Measurements from ENCODE around the gene FOXK1.

Gene FOXK1

DNA sequence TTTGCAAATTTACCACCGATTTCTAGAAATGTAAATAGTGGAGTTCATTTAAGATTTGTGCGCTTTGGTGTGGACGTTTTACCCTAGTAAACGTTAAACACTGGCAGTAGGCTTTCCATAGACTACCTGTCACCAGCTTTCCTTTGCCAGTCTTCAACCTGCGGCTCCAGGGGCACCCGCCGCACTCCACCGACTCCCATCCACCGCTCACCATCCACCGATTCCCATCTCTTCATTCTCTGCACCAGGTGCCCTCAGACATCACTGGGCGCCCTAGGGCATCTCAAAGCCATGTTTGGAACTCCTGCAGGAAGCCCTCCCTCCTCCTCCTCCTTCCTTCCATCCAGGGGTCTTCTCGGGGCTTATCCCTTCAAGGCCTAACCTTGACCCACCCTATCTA is 91.9 kb downstream of the FOXK1 start:
- no peak for DNase-seq (ENCODE audit: low read depth in 1 of 2, low spot score in 1 of 2)
- Histone ChIP-seq H3K27ac (replicated peaks) (no peak overlapping the region), H3K4me3 (replicated peaks; ENCODE audit: insufficient read depth, low read length) (no peak overlapping the region; the same call in 1 of the 2 replicates), H3K27me3 (ENCODE audit: insufficient read depth, poor library complexity, severe bottlenecking) (no peaks in the 10 kb centered on the region)
- TF ChIP-seq POLR2AphosphoS5 (IDR thresholded peaks at IDR 0.05; ENCODE audit: low read depth) (no peak), GABPA (IDR thresholded peaks at IDR 0.05; ENCODE audit: low read depth) (no peak), SPI1 (IDR thresholded peaks at IDR 0.05; ENCODE audit: borderline replicate concordance, low read depth) (no peak)
- TF ChIP-seq, protein P1, sequence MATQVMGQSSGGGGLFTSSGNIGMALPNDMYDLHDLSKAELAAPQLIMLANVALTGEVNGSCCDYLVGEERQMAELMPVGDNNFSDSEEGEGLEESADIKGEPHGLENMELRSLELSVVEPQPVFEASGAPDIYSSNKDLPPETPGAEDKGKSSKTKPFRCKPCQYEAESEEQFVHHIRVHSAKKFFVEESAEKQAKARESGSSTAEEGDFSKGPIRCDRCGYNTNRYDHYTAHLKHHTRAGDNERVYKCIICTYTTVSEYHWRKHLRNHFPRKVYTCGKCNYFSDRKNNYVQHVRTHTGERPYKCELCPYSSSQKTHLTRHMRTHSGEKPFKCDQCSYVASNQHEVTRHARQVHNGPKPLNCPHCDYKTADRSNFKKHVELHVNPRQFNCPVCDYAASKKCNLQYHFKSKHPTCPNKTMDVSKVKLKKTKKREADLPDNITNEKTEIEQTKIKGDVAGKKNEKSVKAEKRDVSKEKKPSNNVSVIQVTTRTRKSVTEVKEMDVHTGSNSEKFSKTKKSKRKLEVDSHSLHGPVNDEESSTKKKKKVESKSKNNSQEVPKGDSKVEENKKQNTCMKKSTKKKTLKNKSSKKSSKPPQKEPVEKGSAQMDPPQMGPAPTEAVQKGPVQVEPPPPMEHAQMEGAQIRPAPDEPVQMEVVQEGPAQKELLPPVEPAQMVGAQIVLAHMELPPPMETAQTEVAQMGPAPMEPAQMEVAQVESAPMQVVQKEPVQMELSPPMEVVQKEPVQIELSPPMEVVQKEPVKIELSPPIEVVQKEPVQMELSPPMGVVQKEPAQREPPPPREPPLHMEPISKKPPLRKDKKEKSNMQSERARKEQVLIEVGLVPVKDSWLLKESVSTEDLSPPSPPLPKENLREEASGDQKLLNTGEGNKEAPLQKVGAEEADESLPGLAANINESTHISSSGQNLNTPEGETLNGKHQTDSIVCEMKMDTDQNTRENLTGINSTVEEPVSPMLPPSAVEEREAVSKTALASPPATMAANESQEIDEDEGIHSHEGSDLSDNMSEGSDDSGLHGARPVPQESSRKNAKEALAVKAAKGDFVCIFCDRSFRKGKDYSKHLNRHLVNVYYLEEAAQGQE (IDR thresholded peaks at IDR 0.05; ENCODE audit: insufficient replicate concordance, low read depth), result no peak
- TF ChIP-seq, protein P2, sequence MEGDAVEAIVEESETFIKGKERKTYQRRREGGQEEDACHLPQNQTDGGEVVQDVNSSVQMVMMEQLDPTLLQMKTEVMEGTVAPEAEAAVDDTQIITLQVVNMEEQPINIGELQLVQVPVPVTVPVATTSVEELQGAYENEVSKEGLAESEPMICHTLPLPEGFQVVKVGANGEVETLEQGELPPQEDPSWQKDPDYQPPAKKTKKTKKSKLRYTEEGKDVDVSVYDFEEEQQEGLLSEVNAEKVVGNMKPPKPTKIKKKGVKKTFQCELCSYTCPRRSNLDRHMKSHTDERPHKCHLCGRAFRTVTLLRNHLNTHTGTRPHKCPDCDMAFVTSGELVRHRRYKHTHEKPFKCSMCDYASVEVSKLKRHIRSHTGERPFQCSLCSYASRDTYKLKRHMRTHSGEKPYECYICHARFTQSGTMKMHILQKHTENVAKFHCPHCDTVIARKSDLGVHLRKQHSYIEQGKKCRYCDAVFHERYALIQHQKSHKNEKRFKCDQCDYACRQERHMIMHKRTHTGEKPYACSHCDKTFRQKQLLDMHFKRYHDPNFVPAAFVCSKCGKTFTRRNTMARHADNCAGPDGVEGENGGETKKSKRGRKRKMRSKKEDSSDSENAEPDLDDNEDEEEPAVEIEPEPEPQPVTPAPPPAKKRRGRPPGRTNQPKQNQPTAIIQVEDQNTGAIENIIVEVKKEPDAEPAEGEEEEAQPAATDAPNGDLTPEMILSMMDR (IDR thresholded peaks at IDR 0.05; ENCODE audit: insufficient read depth, low read length), result no peak

DNA sequence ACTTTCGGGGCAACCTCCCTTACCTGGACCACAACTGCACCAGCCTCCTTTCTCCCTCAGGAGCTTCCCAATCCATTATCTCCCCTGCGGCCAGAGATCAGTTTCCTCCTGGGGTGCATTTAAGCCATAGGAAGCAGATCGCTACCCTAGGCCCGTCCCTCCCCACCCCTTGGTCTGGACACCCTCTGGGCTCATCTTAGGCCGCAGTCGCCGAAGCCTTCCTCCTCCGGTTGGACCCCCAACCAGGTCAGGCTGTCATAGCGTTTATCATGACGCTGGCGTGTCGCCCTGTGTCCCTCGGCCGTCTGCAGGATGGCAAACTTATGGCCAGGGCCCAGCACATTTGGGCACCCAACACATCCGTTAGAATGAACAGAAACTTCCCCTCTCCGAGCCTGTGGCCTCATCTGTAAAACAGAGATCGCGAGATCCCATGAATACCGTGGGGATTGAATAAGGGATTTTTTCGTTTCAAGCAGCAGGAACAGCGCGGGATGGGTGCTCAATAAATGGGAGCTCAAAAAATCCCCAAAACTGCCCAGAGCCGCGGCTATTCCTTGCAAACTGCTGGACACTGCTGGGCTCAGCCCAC is 92.7 kb downstream of the FOXK1 start:
- peak overlapping the region; percentile 91 for H3K27ac ChIP-seq (replicated peaks)
- H3K27me3 ChIP-seq (ENCODE audit: insufficient read depth, poor library complexity, severe bottlenecking), result no peaks in the 10 kb centered on the region
- H3K4me3 ChIP-seq (replicated peaks; ENCODE audit: insufficient read depth, low read length), result peak overlapping the region; percentile 99
- TF ChIP-seq GABPA (IDR thresholded peaks at IDR 0.05; ENCODE audit: low read depth) (no peak), SPI1 (IDR thresholded peaks at IDR 0.05; ENCODE audit: borderline replicate concordance, low read depth) (no peak), POLR2AphosphoS5 (IDR thresholded peaks at IDR 0.05; ENCODE audit: low read depth) (0 out of 2 replicates have a peak, but pooled peaks have one; percentile 10)
- TF ChIP-seq, protein P1 (IDR thresholded peaks at IDR 0.05; ENCODE audit: insufficient replicate concordance, low read depth), result peak; percentile 48
- TF ChIP-seq, protein P2 (IDR thresholded peaks at IDR 0.05; ENCODE audit: insufficient read depth, low read length), result no peak
- peak in 1 of 2 experiments; percentile 69 for DNase-seq (ENCODE audit: low read depth in 1 of 2, low spot score in 1 of 2)

DNA sequence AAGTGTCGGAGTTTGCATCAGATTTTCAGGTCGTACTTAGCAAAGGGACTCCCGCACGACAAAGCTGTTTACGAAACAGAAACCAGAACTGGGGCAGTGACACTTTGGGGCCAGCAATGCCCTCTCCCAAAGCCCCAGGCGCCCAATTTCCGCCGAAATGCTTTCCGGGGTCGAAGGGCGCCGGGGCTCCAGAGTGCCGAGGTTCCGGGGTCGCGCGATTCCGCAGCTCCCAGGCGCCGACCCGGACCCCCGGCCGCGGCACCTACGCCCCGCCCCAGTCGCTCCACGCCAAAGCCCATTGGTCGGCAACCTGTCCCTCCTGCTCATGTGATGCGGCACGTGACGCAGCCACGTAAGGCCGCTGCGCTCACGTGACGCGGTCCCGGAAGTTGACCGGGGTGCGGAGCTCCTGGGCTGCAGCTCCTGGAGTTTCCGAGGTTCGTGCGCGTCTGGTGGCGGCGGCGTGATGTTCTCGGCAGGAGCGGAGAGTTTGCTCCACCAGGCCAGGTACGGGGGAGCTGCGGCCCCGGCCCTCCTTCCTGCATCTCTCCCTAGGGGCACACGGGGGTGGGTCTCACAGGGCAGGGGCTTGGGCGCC is 93.3 kb downstream of the FOXK1 start, which contains the start of gene AP5Z1:
Gene AP5Z1 (plus strand): TSS at position 374 of the 598 bp plus-strand sequence. CDS start 93 bp downstream, at position 467.
- TF ChIP-seq, protein P1 (IDR thresholded peaks at IDR 0.05; ENCODE audit: insufficient replicate concordance, low read depth), result no peak
- no peak for TF ChIP-seq SPI1 (IDR thresholded peaks at IDR 0.05; ENCODE audit: borderline replicate concordance, low read depth)
- peak; percentile 84 for TF ChIP-seq POLR2AphosphoS5 (IDR thresholded peaks at IDR 0.05; ENCODE audit: low read depth)
- peak; percentile 77 for TF ChIP-seq GABPA (IDR thresholded peaks at IDR 0.05; ENCODE audit: low read depth)

More for the DNA sequence above, 93.3 kb downstream of the FOXK1 start, which contains the start of gene AP5Z1:
- peak; percentile 94 to 96 for DNase-seq (ENCODE audit: low read depth in 1 of 2, low spot score in 1 of 2)
- H3K27me3 ChIP-seq (ENCODE audit: insufficient read depth, poor library complexity, severe bottlenecking), result no peaks in the 10 kb centered on the region
- H3K4me3 ChIP-seq (replicated peaks; ENCODE audit: insufficient read depth, low read length), result peak within 1 kb of the TSS; percentile 99
- H3K27ac ChIP-seq (replicated peaks), result peak within 1 kb of the TSS; percentile 91
